Hypothalamus (tissue), 51 donors: ENCODE results near the gene CFAP68.
"Not testable (repeated sequence)": the region's sequence is repeated elsewhere in the genome, so short reads cannot be mapped to it uniquely, and the experiment has no call there.

Experiments
- DNase-seq, 51 donors: peaks; one replicate each; lab custom pipeline; 2025; lab: John Stamatoyannopoulos, UW

The CFAP68 gene

DNA sequence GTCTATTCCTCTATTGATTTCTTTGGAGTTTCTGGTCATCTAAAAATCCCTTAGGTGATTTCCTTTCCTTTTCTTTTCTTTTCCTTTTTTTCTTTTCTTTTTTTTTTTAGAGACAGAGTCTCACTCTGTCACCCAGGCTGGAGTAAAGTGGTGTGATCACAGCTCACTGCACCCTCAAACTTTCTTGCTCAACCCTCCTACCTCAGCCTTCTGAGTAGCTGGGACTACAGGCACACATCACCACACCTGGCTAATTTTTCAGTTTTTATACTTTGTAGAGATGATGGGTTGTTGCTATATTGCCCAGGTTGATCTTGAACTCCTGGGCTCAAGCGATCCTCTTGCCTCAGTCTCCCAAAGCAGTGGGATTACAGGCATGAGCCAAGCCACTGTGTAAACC lies 37.4 kb downstream of the CFAP68 start:
- DNase-seq: no peak

DNA sequence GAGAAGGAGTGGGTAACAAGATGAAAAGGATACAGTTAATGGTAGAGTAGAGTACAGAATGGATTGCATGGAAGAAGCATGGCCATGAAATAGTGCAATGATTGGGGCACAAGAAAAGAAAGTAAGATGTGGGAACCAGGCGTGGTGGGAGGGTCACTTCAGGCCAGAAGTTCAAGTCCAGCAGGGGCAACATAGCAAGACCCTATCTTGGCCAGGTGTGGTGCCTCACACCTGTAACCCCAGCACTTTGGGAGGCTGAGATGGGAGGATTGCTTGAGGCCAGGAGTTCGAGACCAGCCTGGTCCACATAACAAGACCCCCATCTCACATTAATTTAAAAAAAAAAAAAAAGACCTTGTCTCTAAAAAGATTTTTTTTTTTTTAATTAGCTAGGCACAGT lies 38.0 kb downstream of the CFAP68 start:
- DNase-seq: no peak

DNA sequence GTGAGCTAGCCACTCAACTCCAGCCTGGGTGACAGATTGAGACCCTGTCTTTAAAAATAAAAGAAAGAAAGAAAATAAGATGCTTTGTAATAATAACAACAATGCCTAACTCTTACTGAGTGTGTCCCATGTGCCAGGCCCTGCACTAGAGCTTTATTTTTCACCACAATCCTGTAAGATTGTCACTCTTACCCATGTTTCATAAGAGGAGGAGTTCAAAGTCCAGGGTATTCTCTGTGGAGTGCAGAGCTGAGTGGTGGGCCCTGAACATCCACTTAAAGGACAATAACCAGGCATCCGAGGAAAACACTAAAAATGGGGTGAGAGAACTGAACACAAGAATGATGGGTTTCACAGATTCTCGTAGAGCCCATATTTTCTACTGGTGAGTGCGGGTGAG lies 38.4 kb downstream of the CFAP68 start:
- no peak for DNase-seq

DNA sequence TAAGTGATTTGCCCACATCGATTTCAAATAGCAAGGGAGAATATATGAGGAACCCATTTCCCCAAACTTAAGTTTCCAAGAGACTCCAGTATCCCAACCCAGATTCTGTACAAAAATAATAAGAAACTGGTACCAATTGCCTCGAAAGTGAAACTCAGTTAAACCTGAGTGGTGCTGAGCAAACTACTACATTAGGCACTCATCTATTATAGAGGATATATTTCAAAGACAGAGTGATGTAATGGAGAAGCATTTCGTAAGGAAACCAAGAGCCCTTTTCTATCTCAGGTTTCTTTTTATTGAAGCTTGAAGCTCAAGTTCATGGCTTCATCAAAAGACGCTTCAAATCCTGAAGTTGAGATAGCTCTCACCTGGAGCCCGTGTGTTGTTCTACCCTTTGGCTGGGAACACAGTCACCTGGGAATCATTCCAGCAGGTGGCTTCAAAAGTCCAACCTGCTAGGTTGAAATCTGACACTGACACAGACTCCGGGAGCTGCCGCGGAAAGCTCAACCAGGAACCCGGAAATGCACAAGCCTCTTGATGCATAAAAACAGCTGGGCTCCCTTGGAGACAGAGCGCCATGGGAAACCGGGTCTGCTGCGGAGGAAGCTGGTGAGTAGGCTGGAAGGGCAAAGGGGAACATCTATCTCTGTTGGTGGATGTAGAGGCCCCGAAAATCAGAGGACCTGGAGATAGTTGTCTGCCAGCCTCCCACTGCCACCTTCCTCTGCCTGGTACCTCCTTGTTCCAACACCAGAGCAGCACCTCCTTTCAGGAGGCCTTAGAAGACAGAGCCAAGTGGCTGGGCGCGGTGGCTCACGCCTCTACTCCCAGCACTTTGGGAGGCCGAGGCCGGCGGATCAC lies 39.3 kb downstream of the CFAP68 start, which contains the start of gene C11orf52:
TSS of gene C11orf52 (plus strand) at position 524 of the 867 bp plus-strand sequence. CDS start at position 584, 60 bp downstream.
- DNase-seq: peak in 1 of 51 donors; percentile 24

DNA sequence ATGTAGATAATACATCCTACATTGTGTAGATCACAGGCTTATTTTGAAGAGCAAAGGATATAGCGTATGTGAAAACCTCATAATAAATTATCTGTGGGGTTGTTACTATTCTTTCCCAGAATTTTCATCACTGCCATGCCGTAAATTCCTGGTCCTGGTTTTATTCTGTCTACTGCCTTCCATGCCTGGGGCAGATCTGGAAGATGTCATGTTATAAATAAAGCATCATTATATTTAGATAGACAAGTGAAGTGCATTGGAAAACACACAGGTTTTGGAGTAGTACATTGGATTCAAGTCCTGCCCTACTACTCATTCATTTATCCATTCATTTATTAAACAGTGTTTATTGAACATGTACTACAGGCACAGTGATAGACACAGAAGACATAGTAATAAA lies 41.6 kb downstream of the CFAP68 start:
- DNase-seq: no peak

DNA sequence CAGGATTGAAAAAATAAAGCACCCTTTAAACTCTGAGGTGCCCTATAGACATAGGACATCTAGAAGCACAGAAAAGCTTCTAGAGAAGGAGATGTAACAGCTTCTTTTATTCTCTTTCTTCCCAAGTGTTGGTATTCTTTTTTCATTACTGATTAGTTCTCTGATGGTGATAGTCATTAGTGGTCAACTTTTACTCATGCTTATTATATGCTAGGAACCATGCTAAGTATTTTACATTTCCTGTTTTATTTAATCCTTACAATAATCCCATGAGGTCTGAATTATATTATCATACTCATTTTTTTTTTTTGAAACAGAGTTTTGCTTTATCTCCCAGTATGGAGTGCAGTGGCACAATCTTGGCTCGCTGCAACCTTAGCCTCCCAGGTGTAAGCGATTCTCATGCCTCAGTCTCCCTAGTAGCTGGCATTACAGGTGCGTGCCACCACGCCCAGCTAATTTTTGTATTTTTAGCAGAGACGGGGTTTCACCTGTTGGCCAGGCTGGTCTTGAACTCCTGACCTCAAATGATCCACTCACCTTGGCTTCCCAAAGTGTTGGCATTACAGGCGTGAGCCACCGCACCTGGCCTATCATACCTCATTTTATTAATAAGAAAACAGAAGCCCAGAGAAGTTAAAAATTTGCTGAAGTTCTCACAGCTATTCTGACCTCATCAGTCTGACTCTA lies 42.3 kb downstream of the CFAP68 start:
- DNase-seq: no peak

DNA sequence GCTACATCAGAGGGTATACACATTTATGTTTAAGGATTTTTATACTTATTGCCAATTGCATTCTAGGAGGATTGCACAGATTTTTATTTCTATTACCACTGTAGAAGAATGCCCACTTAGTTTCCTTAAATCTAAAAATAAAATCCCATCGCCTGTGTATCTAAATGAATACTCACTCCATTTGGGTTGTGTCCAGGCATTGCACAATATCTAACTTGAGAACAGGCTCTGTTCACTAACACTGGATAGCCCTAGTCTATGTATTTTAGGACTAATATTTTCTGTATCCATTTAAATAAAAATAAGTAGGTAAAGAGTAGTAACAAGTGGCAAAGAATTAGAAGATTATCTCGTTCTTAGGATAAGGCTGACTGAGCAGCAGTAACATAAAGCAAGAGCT lies 43.5 kb downstream of the CFAP68 start:
- no peak for DNase-seq

DNA sequence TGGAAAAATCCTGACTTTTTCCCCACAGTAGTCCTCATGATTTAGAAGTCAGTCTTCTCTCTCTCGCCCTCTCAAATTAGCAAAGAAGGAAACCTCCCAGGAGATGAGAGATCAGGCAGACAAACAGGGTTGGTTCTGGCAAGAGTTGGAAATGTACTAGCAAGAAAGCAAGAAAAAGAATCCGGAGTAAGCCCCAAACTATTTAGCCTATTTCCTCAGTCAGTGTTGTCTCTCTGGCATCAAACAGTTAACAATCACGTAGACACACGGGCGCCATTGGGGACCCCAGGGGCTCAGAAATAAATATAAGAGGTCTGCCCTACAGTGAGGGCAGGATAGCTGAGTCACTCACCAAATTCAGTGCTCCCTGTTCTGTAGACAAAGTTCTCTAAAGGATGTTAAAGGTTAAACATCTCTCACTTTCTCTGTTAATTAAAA lies 44.0 kb downstream of the CFAP68 start:
- no peak for DNase-seq

DNA sequence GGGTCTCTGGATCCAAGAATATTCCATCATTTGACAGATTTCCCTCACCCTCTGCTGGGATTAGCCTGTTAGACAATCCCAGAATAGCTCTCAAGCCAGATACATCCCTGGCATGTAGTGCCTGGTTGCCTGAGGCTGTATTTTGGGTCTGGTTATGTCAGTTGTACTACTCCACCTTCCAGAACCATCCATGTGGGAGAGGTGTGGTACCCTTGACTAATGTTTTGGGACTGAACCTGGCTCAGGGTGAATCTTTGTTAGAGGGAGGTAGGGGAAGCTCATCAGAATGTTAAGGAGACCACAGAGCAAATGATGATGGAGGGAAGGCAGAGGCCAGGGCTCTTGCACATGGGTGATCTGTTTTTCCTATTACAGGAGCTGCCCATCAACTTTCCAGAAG lies 44.6 kb downstream of the CFAP68 start:
- DNase-seq: no peak

DNA sequence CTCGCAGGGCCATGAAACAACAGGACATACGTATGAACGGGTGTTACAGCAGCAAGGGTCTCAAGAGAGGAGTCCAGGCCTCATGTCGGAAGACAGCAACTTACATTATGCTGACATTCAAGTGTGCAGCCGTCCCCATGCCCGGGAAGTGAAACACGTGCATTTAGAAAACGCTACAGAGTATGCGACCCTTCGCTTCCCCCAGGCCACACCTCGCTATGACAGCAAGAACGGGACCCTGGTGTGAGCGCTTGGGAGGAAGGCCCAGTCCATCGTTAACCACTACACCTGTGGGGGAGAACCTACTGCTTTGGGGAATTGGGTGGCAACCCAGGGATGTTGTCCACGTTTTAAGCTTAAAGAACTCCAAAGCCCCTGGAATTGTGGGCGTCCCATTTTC lies 46.6 kb downstream of the CFAP68 start:
- DNase-seq: no peak

DNA sequence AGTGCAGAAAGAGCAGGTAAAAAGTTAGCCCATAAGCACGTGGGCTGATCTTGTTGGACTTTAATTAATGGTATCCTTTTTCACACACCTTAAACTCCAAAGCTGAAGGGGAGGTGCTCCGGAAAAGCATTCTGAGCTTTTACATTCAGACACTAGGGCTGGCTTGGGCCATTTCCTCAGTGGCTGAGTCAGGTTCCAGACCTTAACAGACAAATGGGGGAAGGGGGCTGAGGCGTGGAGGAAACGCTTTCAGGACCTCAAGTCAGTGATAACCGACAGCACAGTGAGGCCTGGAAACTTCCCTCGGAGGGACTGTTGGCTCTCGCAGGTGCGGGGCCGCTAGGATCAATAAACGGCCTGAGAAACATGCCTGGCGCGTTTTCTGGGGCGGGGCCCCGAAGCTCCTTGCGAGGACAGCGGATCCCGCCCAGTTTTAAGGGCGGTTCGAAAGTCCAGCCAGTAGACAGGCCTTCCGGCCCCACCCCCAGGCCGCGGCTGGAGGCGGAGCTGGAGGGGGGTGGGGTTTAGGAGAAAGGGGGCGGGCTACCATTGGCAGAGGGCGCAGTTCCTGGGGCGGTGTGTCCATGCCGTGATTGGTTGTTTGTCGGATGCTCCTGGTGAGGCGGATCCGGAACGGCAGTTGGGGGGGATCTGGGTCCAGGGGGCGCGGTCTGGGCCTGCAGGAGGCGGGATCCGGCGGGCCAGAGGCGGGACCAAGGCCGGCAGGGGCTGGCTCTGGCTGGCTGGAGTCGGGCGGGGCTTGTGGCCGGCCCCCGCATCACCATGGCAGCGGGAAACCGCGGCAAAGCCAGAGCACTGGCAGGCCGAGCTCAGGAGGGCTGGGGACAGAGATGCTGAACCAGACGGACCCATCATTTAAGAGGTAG lies 47.4 kb downstream of the CFAP68 start:
- peak; percentile 74 to 100 (median 99) for DNase-seq

DNA sequence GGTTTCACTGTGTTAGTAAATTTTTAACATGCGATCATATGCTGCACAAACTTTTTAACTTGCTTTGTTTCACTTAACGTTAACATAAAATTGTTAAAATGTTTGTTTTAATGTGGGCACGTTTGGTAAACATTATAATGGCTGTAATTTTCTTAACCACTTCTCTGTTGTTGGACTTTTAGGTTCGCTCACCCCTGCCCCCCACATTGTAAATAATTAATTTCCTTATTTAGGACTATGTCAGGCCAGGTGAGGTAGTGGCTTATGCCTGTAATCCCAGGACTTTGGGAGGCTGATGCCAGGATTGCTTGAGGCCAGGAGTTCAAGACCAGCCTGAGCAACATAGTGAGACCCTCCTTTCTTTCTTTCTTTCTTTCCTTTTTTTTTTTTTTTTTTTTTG lies 51.1 kb downstream of the CFAP68 start:
- no peak for DNase-seq

DNA sequence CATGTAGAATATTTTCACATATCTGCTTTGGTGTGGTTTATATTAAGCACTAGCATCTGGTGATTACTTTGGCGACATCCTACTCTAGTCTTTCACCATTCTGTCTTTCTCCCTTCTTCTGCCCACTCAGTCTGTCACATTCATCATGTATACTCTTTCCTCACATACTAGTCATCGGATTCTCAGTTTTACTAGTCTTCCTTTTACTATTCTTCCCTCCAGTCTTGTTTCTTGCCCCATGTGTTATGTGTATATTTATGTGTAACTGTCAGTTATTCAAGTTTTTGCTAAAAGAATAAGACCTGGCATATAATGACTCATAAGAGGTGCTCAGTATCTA lies 53.2 kb downstream of the CFAP68 start:
- no peak for DNase-seq

DNA sequence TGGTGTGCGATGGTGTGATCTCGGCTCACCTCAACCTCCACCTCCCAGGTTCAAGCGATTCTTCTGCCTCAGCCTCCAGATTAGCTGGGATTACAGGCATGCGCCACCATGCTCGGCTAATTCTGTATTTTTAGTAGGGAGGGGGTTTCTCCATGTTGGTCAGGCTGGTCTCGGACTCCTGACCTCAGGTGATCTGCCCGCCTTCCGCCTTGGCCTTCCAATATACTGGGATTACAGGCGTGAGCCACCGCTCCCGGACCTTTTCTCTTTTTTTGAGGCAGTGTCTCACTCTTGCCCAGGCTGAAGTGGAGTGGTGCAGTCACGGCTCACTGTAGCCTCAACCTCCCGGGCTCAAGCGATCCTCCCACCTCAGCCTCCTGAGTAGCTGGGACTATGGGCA lies 53.8 kb downstream of the CFAP68 start:
- DNase-seq: not testable (repeated sequence)

DNA sequence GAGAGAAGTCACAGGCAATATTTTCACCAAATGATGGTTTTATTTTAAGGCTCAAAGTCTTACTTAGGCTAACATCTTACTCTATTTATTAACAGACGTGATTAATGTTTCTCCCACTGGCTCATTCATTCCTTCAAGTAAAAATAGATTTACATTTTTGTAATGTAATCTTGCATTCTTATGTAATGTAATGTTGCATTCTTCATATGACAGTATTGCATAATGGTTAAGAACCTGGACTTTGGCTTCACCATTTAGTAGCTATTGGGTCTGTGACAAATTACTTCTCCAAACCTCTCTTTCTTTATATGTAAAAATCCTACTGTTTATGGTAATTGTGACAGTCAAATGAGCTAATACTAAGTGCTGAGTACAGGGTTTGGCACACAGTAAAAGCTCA lies 54.5 kb downstream of the CFAP68 start:
- no peak for DNase-seq

DNA sequence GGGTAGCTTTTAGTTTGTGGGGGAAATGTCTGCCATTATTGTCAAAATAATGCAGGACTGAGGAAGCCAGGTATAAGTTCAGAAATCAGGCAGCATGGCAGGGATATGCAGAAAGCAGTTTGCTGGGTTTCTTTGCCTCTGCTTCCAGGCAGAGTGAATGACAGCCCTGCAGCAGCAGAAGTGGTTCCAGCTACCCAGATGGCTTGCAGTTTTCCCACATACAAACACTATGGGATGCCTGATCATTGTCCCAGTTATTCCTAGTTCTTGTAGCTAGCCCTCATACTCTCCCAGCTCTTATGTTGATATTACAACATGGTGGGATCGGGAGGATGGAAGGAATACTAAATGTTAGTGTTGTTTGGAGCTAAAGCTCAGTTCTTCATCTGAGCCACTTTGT lies 55.0 kb downstream of the CFAP68 start:
- DNase-seq: no peak
